ENCODE results near the gene CALCOCO2.

The CALCOCO2 gene

GRCh38 chr17:48873209-48873608 lies 42.4 kb downstream of the CALCOCO2 start:
- no peak for DNase-seq (ENCODE audit: low read depth, low spot score)

- no peak for DNase-seq (ENCODE audit: low read depth, low spot score)
These were observed 43.0 kb downstream of the CALCOCO2 start for GRCh38 chr17:48873696-48874443.

- DNase-seq (ENCODE audit: low read depth, low spot score), result peak; percentile 19
These were observed 48.4 kb downstream of the CALCOCO2 start for GRCh38 chr17:48878920-48879898.

- no peak for DNase-seq (ENCODE audit: low read depth, low spot score)
These were observed 51.4 kb downstream of the CALCOCO2 start for GRCh38 chr17:48882272-48882671.

- no peak for DNase-seq (ENCODE audit: low read depth, low spot score)
These were observed 52.3 kb downstream of the CALCOCO2 start for GRCh38 chr17:48883171-48883570.

- no peak for DNase-seq (ENCODE audit: low read depth, low spot score)
These were observed 59.3 kb downstream of the CALCOCO2 start for GRCh38 chr17:48890086-48890485.

GRCh38 chr17:48892940-48893645 lies 62.3 kb downstream of the CALCOCO2 start:
- DNase-seq (ENCODE audit: low read depth, low spot score), result no peak

GRCh38 chr17:48893646-48894508 lies 63.0 kb downstream of the CALCOCO2 start:
- DNase-seq (ENCODE audit: low read depth, low spot score), result no peak

- no peak for DNase-seq (ENCODE audit: low read depth, low spot score)
These were observed 64.1 kb downstream of the CALCOCO2 start for GRCh38 chr17:48894886-48895285.

- no peak for DNase-seq (ENCODE audit: low read depth, low spot score)
These were observed 70.4 kb downstream of the CALCOCO2 start for GRCh38 chr17:48901241-48901640.

- DNase-seq (ENCODE audit: low read depth, low spot score), result no peak
These were observed 72.6 kb downstream of the CALCOCO2 start for GRCh38 chr17:48903401-48903800.

GRCh38 chr17:48904428-48904827 lies 73.6 kb downstream of the CALCOCO2 start:
- no peak for DNase-seq (ENCODE audit: low read depth, low spot score)

GRCh38 chr17:48905987-48906515 lies 75.2 kb downstream of the CALCOCO2 start:
- no peak for DNase-seq (ENCODE audit: low read depth, low spot score)

GRCh38 chr17:48907713-48908046 lies 76.8 kb downstream of the CALCOCO2 start:
- DNase-seq (ENCODE audit: low read depth, low spot score), result no peak

- DNase-seq (ENCODE audit: low read depth, low spot score), result peak; percentile 75
These were observed 77.4 kb downstream of the CALCOCO2 start, which contains the start of gene UBE2Z for GRCh38 chr17:48908047-48908843. UBE2Z (plus strand) TSS chr17:48908407; CDS start chr17:48908504, 97 bp downstream.

- peak; percentile 70 for DNase-seq (ENCODE audit: low read depth, low spot score)
These were observed 78.1 kb downstream of the CALCOCO2 start for GRCh38 chr17:48908853-48909394.

- no peak for DNase-seq (ENCODE audit: low read depth, low spot score)
These were observed 78.9 kb downstream of the CALCOCO2 start for GRCh38 chr17:48909783-48910182.

GRCh38 chr17:48910370-48910769 lies 79.5 kb downstream of the CALCOCO2 start:
- DNase-seq (ENCODE audit: low read depth, low spot score), result no peak

- no peak for DNase-seq (ENCODE audit: low read depth, low spot score)
These were observed 81.6 kb downstream of the CALCOCO2 start for GRCh38 chr17:48912476-48912875.

Measured in activated CD4-positive, CD25-positive, alpha-beta regulatory T cell treated with anti-CD3 and anti-CD28 coated beads, Interleukin-2, amount 50 U/mL, for 16 hours (primary cell).